ENCODE results near the gene CSF2RB. TPM values are rescaled to one million over a fixed set of nuclear protein-coding genes. Genes with fewer than 3 reads are reported as not detected.

Gene CSF2RB
- total and polyA plus RNA-seq, 8 donors = 2.5 to 47.5 (median 3.6) TPM

DNA sequence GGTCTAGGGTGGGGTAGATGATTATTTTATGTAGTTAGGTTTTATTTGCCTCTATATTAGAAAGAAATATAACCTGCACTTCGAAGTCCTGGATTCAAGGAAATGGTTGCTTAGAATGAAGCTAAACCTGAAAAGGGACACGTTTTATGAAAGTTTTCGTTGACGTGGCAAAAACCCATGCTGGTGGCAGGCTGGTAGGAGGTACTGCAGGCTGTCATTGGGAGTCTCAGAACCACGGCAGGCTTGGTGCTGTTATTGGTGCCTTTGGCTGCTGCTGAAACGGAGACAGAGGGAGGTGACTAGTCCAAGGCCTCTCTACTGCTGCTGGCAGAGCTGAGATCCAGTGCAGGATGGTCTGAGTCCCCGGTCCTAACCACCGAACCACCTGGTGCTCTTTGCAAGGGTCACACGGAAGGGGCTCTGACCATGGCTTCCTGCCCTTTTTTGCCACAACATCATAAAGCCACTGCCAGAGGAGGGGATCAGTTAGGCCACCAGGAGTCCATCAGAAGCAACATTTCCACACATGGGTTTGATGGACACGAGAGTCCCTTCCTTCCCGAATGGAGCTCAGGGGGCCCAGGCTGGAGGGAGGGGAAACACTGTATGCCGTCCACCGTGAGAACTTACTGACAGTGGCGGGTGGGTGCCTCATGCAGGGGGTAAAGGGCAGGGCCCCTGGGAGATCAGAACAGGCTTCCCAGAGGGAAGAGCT lies 13.4 kb downstream of the CSF2RB start:
- no peak overlapping the region for H3K4me3 ChIP-seq
- H3K36me3 ChIP-seq = peaks cover 0 to 99% of the 10 kb centered on the region in 2 donors
- H3K27me3 ChIP-seq = peaks cover 0 to 31% of the 10 kb centered on the region in 2 donors
- peaks cover 0 to 20% of the 10 kb centered on the region in 2 donors for H3K4me1 ChIP-seq
- H3K27ac ChIP-seq = no peak overlapping the region
- DNase-seq (no peak), ATAC-seq (no peak)
- no peaks in the 10 kb centered on the region for H3K9me3 ChIP-seq
- TF ChIP-seq, protein P1, sequence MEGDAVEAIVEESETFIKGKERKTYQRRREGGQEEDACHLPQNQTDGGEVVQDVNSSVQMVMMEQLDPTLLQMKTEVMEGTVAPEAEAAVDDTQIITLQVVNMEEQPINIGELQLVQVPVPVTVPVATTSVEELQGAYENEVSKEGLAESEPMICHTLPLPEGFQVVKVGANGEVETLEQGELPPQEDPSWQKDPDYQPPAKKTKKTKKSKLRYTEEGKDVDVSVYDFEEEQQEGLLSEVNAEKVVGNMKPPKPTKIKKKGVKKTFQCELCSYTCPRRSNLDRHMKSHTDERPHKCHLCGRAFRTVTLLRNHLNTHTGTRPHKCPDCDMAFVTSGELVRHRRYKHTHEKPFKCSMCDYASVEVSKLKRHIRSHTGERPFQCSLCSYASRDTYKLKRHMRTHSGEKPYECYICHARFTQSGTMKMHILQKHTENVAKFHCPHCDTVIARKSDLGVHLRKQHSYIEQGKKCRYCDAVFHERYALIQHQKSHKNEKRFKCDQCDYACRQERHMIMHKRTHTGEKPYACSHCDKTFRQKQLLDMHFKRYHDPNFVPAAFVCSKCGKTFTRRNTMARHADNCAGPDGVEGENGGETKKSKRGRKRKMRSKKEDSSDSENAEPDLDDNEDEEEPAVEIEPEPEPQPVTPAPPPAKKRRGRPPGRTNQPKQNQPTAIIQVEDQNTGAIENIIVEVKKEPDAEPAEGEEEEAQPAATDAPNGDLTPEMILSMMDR (IDR thresholded peaks at IDR 0.05) = no peak
- intact Hi-C loops (cut with DNase I) = no loop called here

DNA sequence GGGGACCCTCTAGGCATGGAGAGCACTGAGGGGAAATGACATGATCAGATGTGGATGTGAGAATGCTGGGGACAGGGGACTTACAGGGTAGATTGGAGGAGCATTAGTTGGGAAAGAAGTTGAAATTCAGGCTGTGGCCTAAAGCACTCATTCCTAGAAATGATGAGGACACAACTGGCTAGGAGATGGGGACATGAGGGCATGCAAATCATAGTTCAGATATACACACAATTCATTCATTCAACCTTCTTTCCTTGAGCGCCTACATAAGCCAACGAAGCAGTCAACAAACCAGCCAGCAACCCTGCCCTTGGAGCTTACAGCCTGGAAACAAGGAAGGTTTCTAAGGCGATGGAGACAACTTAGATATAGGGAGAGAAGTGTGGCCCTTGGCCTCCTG lies 14.2 kb downstream of the CSF2RB start:
- H3K27me3 ChIP-seq = peaks cover 0 to 23% of the 10 kb centered on the region in 2 donors
- H3K9me3 ChIP-seq = no peaks in the 10 kb centered on the region
- DNase-seq = no peak
- no peak for ATAC-seq
- no peak overlapping the region for H3K27ac ChIP-seq
- intact Hi-C loops (cut with DNase I) = no loop called here
- H3K4me1 ChIP-seq = peaks cover 0 to 12% of the 10 kb centered on the region in 2 donors
- H3K4me3 ChIP-seq = no peak overlapping the region
- peaks cover 0 to 99% of the 10 kb centered on the region in 2 donors for H3K36me3 ChIP-seq
- TF ChIP-seq, protein P1 (IDR thresholded peaks at IDR 0.05) = no peak

DNA sequence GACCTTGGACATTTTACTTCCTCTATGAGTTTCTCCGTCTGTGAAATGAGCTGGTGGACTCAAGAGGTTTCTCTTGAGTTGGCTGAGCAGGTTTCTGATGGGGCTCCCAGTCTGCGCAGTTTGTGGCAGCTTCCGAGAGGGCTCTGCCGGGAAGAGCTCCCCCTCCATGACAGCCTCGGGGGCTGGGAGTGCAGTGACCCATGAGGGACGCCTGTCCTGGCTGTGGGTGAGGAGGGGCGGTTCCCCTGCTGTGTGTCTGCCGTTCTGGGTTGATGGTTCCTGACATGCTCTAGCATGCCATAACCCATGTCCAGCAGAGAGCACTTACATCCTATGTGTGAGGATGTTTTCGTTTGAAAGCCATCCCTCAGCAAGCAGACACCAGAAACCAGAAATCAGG lies 14.8 kb downstream of the CSF2RB start:
- H3K27me3 ChIP-seq = peaks cover 0 to 18% of the 10 kb centered on the region in 2 donors
- H3K4me1 ChIP-seq = peaks cover 0 to 7% of the 10 kb centered on the region in 2 donors
- H3K27ac ChIP-seq = no peak overlapping the region
- peaks cover 0 to 99% of the 10 kb centered on the region in 2 donors for H3K36me3 ChIP-seq
- DNase-seq (no peak), ATAC-seq (no peak)
- no peak overlapping the region for H3K4me3 ChIP-seq
- TF ChIP-seq, protein P1 (IDR thresholded peaks at IDR 0.05) = no peak
- no peaks in the 10 kb centered on the region for H3K9me3 ChIP-seq
- intact Hi-C loops (cut with DNase I) = no loop called here

DNA sequence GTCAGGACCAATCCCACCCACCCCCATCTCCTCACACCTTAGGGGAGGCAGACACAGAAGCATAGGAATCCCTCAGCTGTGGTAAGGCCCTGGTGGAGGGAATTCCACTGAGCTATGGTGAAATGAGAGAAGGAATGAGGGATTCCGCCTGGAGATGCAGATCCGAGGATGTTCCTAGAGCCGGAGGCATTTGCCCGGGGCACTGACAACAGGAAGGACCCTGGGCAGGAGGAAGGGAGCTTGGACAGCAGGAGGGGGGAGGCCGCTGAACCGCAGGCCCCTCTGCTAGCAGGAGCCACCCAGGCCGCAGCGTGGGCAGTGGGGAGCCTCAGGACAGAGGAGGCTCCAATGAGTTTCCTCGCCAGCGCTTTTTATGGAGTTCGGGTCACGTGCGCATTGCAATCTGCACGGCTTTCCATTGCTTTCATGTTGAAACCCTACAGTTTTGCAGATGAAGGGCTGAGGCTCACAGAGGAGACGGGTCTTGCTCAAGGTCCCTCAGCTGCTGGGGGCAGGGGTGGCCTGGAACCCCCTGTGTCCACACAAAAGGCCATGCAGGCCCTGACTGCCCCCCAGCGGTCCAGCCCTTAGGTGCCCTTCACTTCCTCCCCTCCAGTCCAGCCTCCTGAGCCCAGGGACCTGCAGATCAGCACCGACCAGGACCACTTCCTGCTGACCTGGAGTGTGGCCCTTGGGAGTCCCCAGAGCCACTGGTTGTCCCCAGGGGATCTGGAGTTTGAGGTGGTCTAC lies 15.5 kb downstream of the CSF2RB start:
- DNase-seq (no peak), ATAC-seq (no peak)
- Histone ChIP-seq H3K4me1 (no peaks in the 10 kb centered on the region), H3K27me3 (peaks cover 0 to 12% of the 10 kb centered on the region in 2 donors), H3K36me3 (peaks cover 0 to 99% of the 10 kb centered on the region in 2 donors), H3K4me3 (no peak overlapping the region), H3K9me3 (no peaks in the 10 kb centered on the region), H3K27ac (no peak overlapping the region)
- TF ChIP-seq, protein P1 (IDR thresholded peaks at IDR 0.05) = no peak
- intact Hi-C loops (cut with DNase I) = no loop called here

DNA sequence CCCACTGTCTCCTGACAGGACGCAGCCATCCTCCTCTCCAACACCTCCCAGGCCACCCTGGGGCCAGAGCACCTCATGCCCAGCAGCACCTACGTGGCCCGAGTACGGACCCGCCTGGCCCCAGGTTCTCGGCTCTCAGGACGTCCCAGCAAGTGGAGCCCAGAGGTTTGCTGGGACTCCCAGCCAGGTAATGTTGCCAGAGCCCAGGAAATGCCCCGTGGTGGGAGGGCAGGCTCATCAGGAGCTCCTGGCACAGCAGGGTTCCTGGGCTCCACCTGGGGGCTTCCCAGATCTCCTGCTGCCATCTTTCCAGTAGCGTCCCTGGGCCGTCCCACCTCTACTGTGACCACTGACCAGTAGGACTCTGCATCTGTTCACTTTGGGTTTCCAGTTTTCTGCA lies 16.2 kb downstream of the CSF2RB start:
- Histone ChIP-seq H3K27ac (no peak overlapping the region), H3K27me3 (peaks cover 0 to 5% of the 10 kb centered on the region in 2 donors), H3K9me3 (no peaks in the 10 kb centered on the region), H3K4me3 (no peak overlapping the region), H3K36me3 (peaks cover 0 to 99% of the 10 kb centered on the region in 2 donors), H3K4me1 (no peaks in the 10 kb centered on the region)
- DNase-seq (no peak), ATAC-seq (no peak)
- intact Hi-C loops (cut with DNase I) = no loop called here
- TF ChIP-seq, protein P1 (IDR thresholded peaks at IDR 0.05) = no peak

All from left lung (tissue), 10 donors.